GM12801 (cell line): ENCODE data around the gene ZFX.

ENCODE experiments used
- CTCF ChIP-seq: IDR thresholded peaks from one replicate; pipeline ENCODE4 v1.5.1; 2011; ENCODE audit warnings: control low read depth; ENCODE audit not compliant: insufficient read length; ENCODE audit errors: extremely low read depth

The ZFX gene

GRCh38 chrX:24173115-24173847 lies 23.8 kb downstream of the ZFX start:
- TF ChIP-seq CTCF = no peak

- TF ChIP-seq CTCF = no peak
Measured at GRCh38 chrX:24175276-24175675, 25.7 kb downstream of the ZFX start.

- no peak for TF ChIP-seq CTCF
Measured at GRCh38 chrX:24178441-24178840, 28.9 kb downstream of the ZFX start.

GRCh38 chrX:24184018-24184417 lies 34.5 kb downstream of the ZFX start:
- TF ChIP-seq CTCF = no peak

- no peak for TF ChIP-seq CTCF
Measured at GRCh38 chrX:24186483-24186882, 37.0 kb downstream of the ZFX start.

- no peak for TF ChIP-seq CTCF
Measured at GRCh38 chrX:24186986-24187385, 37.5 kb downstream of the ZFX start.

GRCh38 chrX:24189490-24189889 lies 40.0 kb downstream of the ZFX start:
- no peak for TF ChIP-seq CTCF
